Neuronal stem cell (in vitro differentiated cells): ENCODE results near the gene SLC22A31.

Experiments
- DNase-seq: peaks from one replicate; pipeline ENCODE4 v3.0.0-alpha.2; 2013; ENCODE audit warnings: low spot score
- H2AFZ ChIP-seq: one replicate; pipeline ENCODE4 v1.6.1; 2013; ENCODE audit warnings: mild to moderate bottlenecking, low read length, inconsistent platforms
- H2AK5ac ChIP-seq: 2 replicates; pipeline ENCODE4 v1.6.1; 2013; ENCODE audit warnings: low read depth, mild to moderate bottlenecking, inconsistent platforms, low read length, moderate library complexity, mixed read lengths
- H2BK120ac ChIP-seq: 2 replicates; pipeline ENCODE4 v1.6.1; 2013; ENCODE audit warnings: low read depth, mild to moderate bottlenecking, inconsistent platforms, low read length, moderate library complexity, mixed read lengths
- H2BK12ac ChIP-seq: one replicate; pipeline ENCODE4 v1.6.1; 2013; ENCODE audit warnings: low read length, inconsistent platforms
- H2BK15ac ChIP-seq: 2 replicates; pipeline ENCODE4 v1.6.1; 2013; ENCODE audit warnings: mild to moderate bottlenecking, low read length, inconsistent platforms, mixed read lengths
- H2BK5ac ChIP-seq: one replicate; pipeline ENCODE4 v1.6.1; 2013; ENCODE audit warnings: inconsistent platforms, mild to moderate bottlenecking, low read length, moderate library complexity
- H3K14ac ChIP-seq: one replicate; pipeline ENCODE4 v1.6.1; 2013; ENCODE audit warnings: low read length, inconsistent platforms
- H3K18ac ChIP-seq: 2 replicates; pipeline ENCODE4 v1.6.1; 2013; ENCODE audit warnings: low read length, inconsistent platforms
- H3K23ac ChIP-seq: 2 replicates; pipeline ENCODE4 v1.6.1; 2013; ENCODE audit warnings: low read depth, mild to moderate bottlenecking, mixed read lengths, low read length, inconsistent platforms; ENCODE audit not compliant: poor library complexity
- H3K27ac ChIP-seq: replicated peaks from 3 replicates; pipeline ENCODE4 v1.5.1; 2013; ENCODE audit warnings: low read length, inconsistent platforms
- H3K27me3 ChIP-seq, 3 experiments: 2 replicates each; pipeline ENCODE4 v1.6.1; 2013; ENCODE audit warnings: low read length in 3 of 3, mild to moderate bottlenecking in 2 of 3, inconsistent platforms in 1 of 3, low read depth in 1 of 3, mixed read lengths in 1 of 3, moderate library complexity in 1 of 3; ENCODE audit not compliant: control insufficient read depth in 3 of 3, insufficient read depth in 3 of 3
- H3K36me3 ChIP-seq, 2 donors: replicated peaks in 1 of 2; 2 replicates each; pipeline ENCODE4 v1.6.1; 2013; ENCODE audit warnings: low read length in 2 of 2; ENCODE audit not compliant: control insufficient read depth in 2 of 2, insufficient read depth in 2 of 2
- H3K4ac ChIP-seq: 2 replicates; pipeline ENCODE4 v1.6.1; 2013; ENCODE audit warnings: inconsistent platforms, mild to moderate bottlenecking, low read length, moderate library complexity
- H3K4me1 ChIP-seq, 2 donors: 1 replicate in 1 of 2; 2 replicates in 1 of 2; pipeline ENCODE4 v1.6.1; 2013; ENCODE audit warnings: low read length in 2 of 2, low read depth in 1 of 2; ENCODE audit not compliant: control insufficient read depth in 2 of 2, insufficient read depth in 1 of 2
- H3K4me2 ChIP-seq: one replicate; pipeline ENCODE4 v1.6.1; 2013; ENCODE audit warnings: mild to moderate bottlenecking, low read length, inconsistent platforms; ENCODE audit not compliant: insufficient read depth, poor library complexity, severe bottlenecking
- H3K4me3 ChIP-seq, 2 donors: 2 replicates each; pipeline ENCODE4 v1.5.1; 2013; ENCODE audit warnings: low read length in 2 of 2, mild to moderate bottlenecking in 2 of 2, inconsistent platforms in 1 of 2, moderate library complexity in 1 of 2
- H3K79me1 ChIP-seq: one replicate; pipeline ENCODE4 v1.6.1; 2013; ENCODE audit warnings: low read depth, mild to moderate bottlenecking, inconsistent platforms, low read length, moderate library complexity
- H3K9ac ChIP-seq: one replicate; pipeline ENCODE4 v1.6.1; 2013; ENCODE audit warnings: mild to moderate bottlenecking, low read depth, low read length, inconsistent platforms; ENCODE audit not compliant: poor library complexity
- H3K9me3 ChIP-seq, 2 donors: replicated peaks in 1 of 2; 2 replicates each; pipeline versions ENCODE3 to v1.6.1; 2013; ENCODE audit warnings: low read length in 2 of 2, mild to moderate bottlenecking in 2 of 2, inconsistent platforms in 1 of 2, low read depth in 1 of 2, mixed read lengths in 1 of 2, moderate library complexity in 1 of 2; ENCODE audit not compliant: control insufficient read depth in 2 of 2, insufficient read depth in 1 of 2
- H4K8ac ChIP-seq: one replicate; pipeline ENCODE4 v1.6.1; 2013; ENCODE audit warnings: low read depth, mild to moderate bottlenecking, inconsistent platforms, low read length, moderate library complexity
- H4K91ac ChIP-seq: one replicate; pipeline ENCODE4 v1.6.1; 2013; ENCODE audit warnings: low read length, low read depth, mild to moderate bottlenecking, inconsistent platforms; ENCODE audit not compliant: poor library complexity
- WGBS, 2 donors: extraction: QIAGEN DNeasy Blood & Tissue Kit; methylation state at CpG; one replicate each; pipeline ENCODE4 v1.1.7; 2013; ENCODE audit warnings: missing lambda C conversion rate in 2 of 2, mixed read lengths in 1 of 2; ENCODE audit not compliant: insufficient read length in 2 of 2, insufficient replicate concordance in 1 of 2; ENCODE audit errors: extremely low coverage in 2 of 2; 5-methylcytosine and 5-hydroxymethylcytosine counted together

The SLC22A31 gene

DNA sequence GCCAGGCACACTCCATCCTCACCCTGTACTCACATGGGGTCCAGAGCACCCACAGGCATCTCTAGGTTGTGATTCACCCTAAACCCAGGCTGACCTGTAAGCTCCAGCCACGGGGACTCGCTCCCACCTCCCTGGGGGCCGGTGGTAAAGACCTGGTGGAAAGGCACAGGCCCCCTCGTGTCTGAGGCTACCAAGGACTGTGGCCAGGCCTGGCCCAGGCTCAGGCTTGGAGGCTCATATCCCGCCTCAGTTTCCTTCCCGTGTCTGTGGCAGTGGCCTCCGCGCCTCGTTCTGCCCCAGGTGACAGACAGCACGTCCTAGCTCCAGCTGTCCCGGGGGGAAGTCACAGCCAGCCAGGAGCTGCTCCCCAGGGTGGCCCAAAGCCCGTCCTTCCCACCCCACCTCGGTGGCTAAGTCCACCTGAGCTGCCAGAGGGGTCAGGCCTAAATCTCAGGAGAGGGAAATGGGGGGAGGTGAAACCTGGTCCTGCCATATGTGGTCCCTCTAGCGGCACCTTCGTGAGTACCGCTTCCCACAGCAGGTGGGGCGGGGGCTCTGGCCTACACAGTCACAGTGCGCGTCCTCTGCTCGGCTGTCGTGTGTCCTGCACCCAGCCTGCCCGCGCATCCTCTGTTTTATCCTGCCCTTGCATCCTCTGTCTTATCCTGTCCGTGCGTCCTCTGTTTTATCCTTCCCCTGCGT, 16.2 kb downstream of the SLC22A31 start:
- Histone ChIP-seq H3K4me3 (no peak overlapping the region), H4K91ac (peak overlapping the region; percentile 97), H3K27ac (no peak overlapping the region), H2BK5ac (no peak overlapping the region), H3K18ac (no peak overlapping the region), H3K23ac (peak overlapping the region; percentile 97), H2AFZ (no peak overlapping the region), H3K9ac (no peak overlapping the region), H2BK120ac (no peak overlapping the region), H3K4ac (no peak overlapping the region), H2BK15ac (no peak overlapping the region), H2AK5ac (peak overlapping the region; percentile 70), H3K36me3 (no peaks in the 10 kb centered on the region), H3K79me1 (no peaks in the 10 kb centered on the region), H3K27me3 (peaks cover 0 to 12% (median 5%) of the 10 kb centered on the region in 3 experiments), H3K4me1 (no peaks in the 10 kb centered on the region), H2BK12ac (peak overlapping the region; percentile 41), H4K8ac (no peak overlapping the region), H3K14ac (peak overlapping the region; percentile 89), H3K4me2 (no peak overlapping the region), H3K9me3 (no peaks in the 10 kb centered on the region)
- DNase-seq = no peak
- WGBS, 2 donors = no CpG with 5 or more reads among the region's 26 CpGs

DNA sequence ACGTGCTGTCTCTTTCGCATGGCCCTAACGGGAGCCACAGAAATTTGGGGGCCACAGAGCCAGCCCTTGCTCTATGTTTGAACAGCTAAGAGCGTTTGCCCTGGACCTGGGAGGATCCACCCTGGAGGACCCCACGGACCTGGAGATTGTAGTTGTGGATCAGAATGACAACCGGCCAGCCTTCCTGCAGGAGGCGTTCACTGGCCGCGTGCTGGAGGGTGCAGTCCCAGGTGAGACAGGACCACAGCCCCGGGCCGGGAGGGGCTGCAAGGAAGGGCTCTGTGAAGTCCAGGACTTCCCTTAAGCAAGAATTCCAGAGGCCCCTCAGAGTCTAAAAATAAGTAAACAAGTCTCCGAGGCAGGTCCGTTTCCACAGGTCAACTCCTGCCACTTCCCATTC, 16.9 kb downstream of the SLC22A31 start:
- Histone ChIP-seq H3K9me3 (no peaks in the 10 kb centered on the region), H3K9ac (no peak overlapping the region), H3K23ac (peak overlapping the region; percentile 55), H2BK120ac (no peak overlapping the region), H3K4me2 (no peak overlapping the region), H2BK15ac (no peak overlapping the region), H3K18ac (no peak overlapping the region), H3K14ac (no peak overlapping the region), H3K4ac (no peak overlapping the region), H2BK12ac (no peak overlapping the region), H3K79me1 (no peaks in the 10 kb centered on the region), H4K91ac (no peak overlapping the region), H3K27me3 (peaks cover 0 to 18% (median 5%) of the 10 kb centered on the region in 3 experiments), H3K27ac (no peak overlapping the region), H3K36me3 (no peaks in the 10 kb centered on the region), H3K4me1 (no peaks in the 10 kb centered on the region), H4K8ac (no peak overlapping the region), H3K4me3 (no peak overlapping the region), H2BK5ac (no peak overlapping the region), H2AFZ (no peak overlapping the region), H2AK5ac (no peak overlapping the region)
- WGBS, 2 donors = no CpG with 5 or more reads among the region's 13 CpGs
- no peak for DNase-seq

DNA sequence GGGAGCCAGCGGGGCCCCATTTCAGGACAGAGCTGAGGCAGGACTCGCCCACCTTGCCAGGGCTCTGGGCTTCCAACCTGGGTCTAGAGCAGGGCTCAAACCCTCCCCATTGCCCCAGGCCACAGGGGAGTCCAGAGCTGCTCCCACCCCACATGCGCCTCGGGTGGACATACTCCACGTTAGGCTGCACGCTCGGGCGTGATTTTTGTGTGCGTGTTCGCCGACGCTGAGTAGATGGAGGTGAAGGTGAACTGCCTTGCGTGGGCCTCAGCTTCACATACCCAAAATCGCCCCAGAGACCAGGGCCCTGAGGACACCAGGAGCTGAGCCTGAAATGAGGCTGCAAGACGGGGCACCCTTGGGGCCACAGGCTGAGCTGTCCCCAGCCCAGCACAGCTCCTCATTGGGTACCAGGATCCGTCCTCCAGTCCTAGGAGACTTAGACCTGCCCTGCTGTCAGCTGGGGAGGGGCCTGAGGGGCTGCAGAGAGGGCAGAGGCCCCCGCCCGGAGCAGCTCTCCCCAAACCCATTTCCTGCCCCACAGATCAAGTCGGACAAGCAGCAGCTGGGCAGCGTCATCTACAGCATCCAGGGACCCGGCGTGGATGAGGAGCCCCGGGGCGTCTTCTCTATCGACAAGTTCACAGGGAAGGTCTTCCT, 20.6 kb downstream of the SLC22A31 start:
- no peaks in the 10 kb centered on the region for H3K36me3 ChIP-seq
- no peak overlapping the region for H4K91ac ChIP-seq
- H2BK120ac ChIP-seq = no peak overlapping the region
- H3K4me1 ChIP-seq = no peaks in the 10 kb centered on the region
- peaks cover 0 to 48% (median 5%) of the 10 kb centered on the region in 3 experiments for H3K27me3 ChIP-seq
- peak overlapping the region; percentile 28 for H3K18ac ChIP-seq
- no peaks in the 10 kb centered on the region for H3K79me1 ChIP-seq
- H3K4me2 ChIP-seq = no peak overlapping the region
- H2AFZ ChIP-seq = no peak overlapping the region
- H3K23ac ChIP-seq = peak overlapping the region; percentile 44
- H3K4ac ChIP-seq = no peak overlapping the region
- H3K9me3 ChIP-seq = no peaks in the 10 kb centered on the region
- no CpG with 5 or more reads among the region's 25 CpGs for WGBS, 2 donors
- H4K8ac ChIP-seq = no peak overlapping the region
- no peak overlapping the region for H2BK5ac ChIP-seq
- no peak overlapping the region for H2AK5ac ChIP-seq
- H3K9ac ChIP-seq = no peak overlapping the region
- H3K14ac ChIP-seq = no peak overlapping the region
- DNase-seq = no peak
- H2BK12ac ChIP-seq = no peak overlapping the region
- no peak overlapping the region for H3K27ac ChIP-seq
- peak overlapping the region; percentile 75 for H2BK15ac ChIP-seq
- no peak overlapping the region for H3K4me3 ChIP-seq

DNA sequence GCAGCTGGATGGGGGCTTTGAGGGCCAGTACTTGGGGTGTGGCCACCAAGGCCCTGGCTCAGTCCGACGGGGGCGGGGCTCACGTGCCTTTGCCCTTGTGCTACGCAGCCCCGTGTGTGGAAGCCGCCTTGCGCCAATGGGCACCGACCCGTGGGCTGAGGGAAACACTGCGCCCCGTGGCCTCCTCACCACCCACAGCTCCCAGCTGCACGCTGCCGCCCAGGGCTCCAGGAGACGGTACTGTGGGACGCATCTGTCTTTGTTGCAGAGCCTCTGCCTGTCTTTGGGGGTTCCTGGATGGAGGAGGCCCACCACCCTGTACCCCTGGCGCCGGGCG, 21.2 kb downstream of the SLC22A31 start:
- peak overlapping the region; percentile 47 for H2BK120ac ChIP-seq
- peaks cover 0 to 2% of the 10 kb centered on the region in 2 donors for H3K4me1 ChIP-seq
- no peak overlapping the region for H3K9ac ChIP-seq
- H3K36me3 ChIP-seq = no peaks in the 10 kb centered on the region
- H3K9me3 ChIP-seq = no peaks in the 10 kb centered on the region
- no peak overlapping the region for H3K27ac ChIP-seq
- no peak overlapping the region for H2BK5ac ChIP-seq
- WGBS, 2 donors = no CpG with 5 or more reads among the region's 19 CpGs
- H2AFZ ChIP-seq = no peak overlapping the region
- peak overlapping the region; percentile 73 for H2BK12ac ChIP-seq
- no peak for DNase-seq
- peak overlapping the region; percentile 75 for H2AK5ac ChIP-seq
- H3K4me3 ChIP-seq = no peak overlapping the region
- H3K14ac ChIP-seq = peak overlapping the region; percentile 56
- no peak overlapping the region for H3K4me2 ChIP-seq
- H3K4ac ChIP-seq = no peak overlapping the region
- no peak overlapping the region for H4K91ac ChIP-seq
- H3K23ac ChIP-seq = no peak overlapping the region
- H3K27me3 ChIP-seq = peaks cover 0 to 54% (median 5%) of the 10 kb centered on the region in 3 experiments
- no peaks in the 10 kb centered on the region for H3K79me1 ChIP-seq
- peak overlapping the region; percentile 65 for H4K8ac ChIP-seq
- peak overlapping the region; percentile 64 for H3K18ac ChIP-seq
- peak overlapping the region; percentile 26 for H2BK15ac ChIP-seq
